Left kidney (tissue), 2 donors: Measurements from ENCODE around the gene ADIPOR2. TPM values are rescaled to one million over a fixed set of nuclear protein-coding genes. Genes with fewer than 3 reads are reported as not detected.
"Not testable (repeated sequence)": the region's sequence is repeated elsewhere in the genome, so short reads cannot be mapped to it uniquely, and the experiment has no call there.

Source experiments
- DNase-seq: peaks from one replicate; pipeline ENCODE4 v3.0.0-alpha.2; 2013
- polyA plus RNA-seq: library from polyadenylated mRNA; unstranded; fragments of 120-200 nt; gene quantifications from one replicate; pipeline ENCODE4 v1.2.1, GENCODE V29; 2013; ENCODE audit not compliant: insufficient read length

Gene ADIPOR2
- polyA plus RNA-seq, 1 donor, result 49.2 TPM

DNA sequence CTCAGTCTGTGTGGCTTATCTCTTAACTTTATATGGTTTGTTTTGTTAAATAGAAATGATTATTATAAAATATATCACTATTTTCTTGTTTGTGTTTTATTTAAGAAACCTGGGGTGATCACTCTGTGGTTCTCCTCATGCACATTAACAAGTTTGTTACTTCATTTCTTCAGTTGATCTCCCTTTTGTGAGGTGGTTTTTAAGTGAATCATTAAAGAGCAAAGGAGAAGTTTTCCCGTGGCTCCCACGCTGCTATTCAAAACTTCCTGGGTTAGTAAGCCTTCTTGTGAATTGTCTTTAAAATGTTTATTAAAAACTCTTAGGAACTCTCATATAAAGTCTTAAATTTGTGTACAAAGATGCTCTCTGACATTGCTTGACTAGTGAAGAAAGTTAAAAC is 11.8 kb downstream of the ADIPOR2 start:
- DNase-seq, result no peak

DNA sequence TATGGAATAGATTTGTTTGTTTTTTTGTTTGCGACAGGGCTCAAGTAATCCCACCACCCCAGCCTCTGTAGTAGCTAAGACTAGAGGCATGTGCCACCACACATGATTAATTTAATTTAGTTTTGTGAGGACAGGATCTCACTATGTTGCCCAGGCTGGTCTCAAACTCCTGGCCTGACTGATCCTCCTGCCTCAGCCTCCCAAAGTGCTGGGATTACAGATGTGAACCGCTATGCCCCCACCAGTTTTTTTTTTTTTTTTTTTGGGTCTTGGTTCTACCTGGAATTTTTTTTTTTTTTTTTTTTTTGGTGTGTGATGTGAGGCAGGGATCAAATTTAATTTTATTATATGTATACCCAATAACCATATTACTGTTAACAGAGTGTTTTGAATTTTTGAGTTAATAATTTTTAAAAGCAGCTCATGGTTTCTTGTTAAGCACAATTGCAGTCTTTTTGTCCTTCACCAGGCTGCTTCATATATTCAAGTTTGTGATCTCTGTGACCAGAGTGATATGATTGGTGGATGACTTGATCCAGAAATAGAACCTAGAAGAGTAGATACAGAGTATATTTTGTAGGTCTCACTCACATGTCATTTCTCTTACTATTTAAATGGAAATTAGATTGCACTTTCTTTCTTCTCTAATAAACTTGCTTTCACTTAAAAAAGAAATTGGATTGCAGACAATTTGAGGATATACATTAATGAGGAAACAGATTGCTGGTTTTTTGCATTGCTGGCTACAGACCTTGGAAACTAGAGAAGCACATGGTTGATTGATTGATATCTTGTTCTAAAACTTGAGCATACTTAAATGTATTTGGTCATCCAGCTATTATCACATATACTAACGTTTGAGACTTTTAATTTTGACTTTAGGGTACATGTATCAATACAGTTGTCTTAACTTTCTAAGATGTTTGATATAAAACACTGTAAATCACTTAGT is 13.2 kb downstream of the ADIPOR2 start:
- DNase-seq, result no peak

DNA sequence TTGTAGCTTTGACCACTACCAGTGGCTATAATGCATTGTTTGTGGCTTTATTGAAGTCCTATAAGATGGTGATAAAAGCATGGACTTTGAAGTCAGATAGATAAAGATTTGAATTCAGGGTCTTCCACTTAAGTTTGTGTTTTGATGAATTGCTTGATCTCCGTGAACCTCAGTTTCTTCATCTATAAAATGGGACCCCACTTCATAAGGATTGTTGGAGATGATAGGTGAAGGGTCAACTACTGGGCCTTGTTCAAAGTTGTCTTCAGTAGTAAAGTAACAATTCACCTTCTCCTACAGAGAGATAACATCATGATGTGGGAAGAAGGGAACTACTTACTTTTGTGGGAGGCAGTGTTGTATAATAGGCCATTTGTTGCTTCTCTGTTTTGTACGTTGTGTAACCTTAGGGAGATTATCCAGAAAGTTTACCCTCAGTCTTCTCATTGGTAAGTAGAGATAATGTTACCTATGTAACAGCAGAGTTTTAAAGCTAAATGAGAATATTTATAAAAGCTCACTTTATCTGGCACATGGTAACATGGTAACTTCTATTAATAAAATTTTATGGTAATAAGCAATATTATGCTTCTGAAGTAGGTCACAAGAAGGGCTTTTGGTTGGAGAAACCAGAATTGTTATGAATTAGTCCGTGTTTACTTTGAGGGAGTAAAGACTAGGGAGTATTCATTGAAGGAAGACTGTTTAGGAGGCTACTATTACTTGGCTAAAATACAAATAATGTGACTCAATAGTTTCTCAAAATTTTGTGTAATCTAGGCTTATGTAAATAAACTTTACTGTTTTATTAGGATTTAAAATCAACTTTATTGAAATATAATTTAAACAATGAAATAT is 15.1 kb downstream of the ADIPOR2 start:
- no peak for DNase-seq

DNA sequence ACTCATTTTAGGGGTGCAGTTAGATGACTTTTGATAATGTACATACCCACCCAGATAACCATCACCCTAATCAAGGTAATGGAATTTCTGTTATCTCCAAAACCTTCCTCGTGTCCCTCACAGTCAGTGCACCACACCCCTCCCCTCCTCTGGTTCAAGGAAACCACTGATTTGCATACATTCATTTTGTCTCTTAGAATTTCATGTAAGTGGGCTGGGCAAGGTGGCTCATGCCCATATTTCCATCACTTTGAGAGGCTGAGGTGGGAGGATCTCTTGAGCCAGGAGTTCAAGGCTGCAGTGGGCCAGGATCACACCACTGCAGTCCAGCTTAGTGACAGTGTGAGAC is 15.7 kb downstream of the ADIPOR2 start:
- no peak for DNase-seq

DNA sequence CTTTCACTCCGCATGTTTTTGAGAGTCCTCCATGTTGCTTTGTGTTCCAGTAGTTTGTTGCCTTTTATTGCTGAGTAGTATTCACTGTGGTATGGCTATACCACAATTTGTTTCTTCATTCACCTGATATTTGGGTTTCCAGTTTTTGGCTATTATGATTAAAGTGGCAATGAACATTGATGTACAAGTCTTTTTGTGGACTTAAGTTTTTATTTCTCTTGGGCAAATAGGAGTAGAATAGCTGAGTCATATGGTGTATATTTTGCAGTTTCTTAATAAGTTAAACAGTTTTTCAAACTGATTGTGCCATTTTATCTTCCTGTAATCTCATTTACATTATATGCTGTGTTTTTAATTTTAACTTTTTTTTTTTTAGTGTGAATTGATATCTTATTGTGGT is 16.2 kb downstream of the ADIPOR2 start:
- no peak for DNase-seq

DNA sequence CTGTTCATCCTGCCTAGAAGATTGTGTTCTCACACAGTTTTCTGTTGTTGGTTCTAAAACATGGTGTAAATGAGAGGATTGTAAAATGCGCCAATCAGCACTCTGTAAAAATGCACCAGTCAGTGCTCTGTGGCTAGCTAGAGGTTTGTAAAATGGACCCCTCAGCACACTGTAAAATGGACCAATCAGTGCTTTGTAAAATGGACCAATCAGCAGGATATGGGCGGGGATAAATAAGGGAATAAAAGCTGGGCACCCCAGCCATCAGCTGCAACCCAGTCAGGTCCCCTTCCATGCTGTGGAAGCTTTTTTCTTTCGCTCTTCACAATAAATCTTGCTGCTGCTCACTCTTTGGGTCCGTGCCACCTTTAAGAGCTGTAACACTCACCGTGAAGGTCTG is 19.1 kb downstream of the ADIPOR2 start:
- not testable (repeated sequence) for DNase-seq

DNA sequence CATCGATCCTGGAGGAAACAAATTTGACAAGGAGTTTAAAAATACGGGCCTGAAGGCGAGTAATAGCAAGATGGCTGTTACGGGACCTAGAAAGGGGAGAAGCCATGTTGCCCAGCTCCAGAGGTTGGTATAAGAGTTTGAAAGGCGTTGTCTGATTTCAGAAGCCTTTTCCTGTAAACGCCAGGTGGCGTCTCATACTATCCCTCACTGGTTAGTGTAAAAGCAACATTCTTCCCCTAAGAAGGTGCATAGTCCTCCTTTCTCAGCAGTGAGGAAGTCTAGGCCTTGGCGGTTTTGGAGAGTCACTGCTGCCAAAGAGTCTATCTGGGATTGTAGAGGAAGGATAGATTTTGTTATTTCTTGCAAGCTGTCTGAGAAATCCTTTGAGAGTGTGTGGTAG is 20.0 kb downstream of the ADIPOR2 start:
- DNase-seq, result not testable (repeated sequence)

DNA sequence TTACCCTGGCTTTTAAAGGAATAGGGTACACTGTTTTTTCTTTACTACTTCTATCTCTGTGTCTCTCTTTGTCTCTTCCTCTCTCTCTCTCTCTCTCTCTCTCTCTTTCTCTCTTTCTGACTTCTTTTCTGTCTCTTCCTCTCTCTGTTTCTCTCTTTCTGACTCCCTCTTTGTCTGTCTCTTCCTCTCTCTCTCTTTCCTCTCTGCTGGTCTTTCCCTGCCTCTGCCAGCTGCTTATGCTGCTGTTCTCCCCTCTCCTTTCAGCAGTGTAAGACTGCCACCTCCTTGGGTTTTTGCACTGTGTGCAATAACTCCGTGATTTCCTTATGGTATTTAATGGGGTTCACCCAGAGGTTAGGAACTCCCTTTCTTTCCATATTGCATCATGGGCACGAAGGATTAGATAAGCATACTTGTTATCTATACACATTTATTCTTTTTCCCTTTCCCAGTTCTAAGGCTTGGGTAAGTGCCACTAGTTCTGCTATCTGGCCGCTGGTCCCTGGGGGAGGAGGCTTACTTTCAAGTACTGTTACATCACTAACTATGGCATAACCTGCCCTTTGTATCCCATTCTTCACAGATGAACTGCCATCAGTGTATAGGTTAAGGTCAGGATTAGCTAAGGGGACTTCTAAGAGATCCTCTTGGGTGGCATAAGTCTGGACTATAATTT is 20.8 kb downstream of the ADIPOR2 start:
- not testable (repeated sequence) for DNase-seq

DNA sequence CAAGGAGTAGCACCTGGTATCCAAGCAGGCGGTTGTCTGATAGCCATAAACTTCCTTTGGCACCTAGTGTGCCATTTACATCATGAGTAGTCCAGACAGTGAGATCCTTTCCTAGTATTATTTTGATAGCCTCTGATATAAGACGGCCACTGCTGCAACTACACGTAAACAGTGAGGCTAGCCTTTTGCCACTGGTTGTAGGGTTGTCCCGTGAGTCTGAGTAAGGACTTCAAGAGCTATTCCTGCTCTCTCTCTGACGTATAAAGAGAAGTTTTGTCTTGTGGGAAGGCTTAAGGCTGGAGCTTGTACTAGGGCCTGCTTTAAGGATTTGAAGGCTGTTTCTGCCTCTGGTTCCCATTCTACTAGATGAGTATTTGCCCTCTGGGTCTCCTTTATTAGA is 21.4 kb downstream of the ADIPOR2 start:
- not testable (repeated sequence) for DNase-seq

DNA sequence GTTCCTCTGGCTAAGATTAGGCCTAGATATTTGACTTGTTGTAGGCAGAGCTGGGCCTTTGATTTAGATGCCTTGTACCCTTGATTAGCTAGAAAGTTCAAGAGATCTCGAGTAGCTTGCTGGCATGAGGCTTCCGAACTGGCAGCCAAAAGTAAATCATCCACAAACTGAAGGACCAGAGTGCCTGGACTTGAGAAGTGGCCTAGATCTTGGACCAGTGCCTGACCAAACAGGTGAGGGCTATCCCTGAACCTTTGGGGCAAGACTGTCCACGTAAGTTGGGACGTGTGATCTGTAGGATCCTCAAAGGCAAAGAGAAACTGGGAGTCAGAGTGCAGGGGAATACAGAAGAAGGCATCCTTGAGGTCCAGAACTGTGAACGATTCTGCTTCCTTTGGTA is 22.0 kb downstream of the ADIPOR2 start:
- DNase-seq, result not testable (repeated sequence)

DNA sequence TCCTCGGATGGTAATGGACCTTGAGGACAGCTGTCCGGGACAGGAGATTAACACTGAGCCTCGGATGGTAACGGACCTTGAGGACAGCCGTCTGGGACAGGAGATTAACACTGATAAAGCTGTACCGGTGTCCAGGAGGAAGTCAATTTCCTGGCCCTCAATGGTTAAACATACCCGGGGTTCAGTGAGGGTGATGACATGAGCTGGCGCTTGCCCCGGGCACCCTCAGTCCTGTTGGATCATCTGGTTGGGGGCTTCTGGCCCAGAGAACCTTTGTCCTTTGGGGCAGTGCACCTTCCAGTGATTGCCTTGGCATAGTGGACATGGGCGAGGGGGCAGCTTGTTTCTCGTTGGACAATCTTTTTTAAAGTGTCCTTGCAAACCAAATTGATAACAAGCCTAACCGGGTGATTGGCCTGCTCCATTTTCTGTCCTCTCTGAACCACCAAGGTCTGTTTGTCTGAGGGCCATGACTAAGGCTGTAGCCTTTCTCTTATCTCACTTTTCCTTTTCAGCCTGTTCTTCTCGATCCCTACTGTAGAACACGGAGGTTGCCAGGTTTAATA is 23.0 kb downstream of the ADIPOR2 start:
- DNase-seq, result not testable (repeated sequence)

DNA sequence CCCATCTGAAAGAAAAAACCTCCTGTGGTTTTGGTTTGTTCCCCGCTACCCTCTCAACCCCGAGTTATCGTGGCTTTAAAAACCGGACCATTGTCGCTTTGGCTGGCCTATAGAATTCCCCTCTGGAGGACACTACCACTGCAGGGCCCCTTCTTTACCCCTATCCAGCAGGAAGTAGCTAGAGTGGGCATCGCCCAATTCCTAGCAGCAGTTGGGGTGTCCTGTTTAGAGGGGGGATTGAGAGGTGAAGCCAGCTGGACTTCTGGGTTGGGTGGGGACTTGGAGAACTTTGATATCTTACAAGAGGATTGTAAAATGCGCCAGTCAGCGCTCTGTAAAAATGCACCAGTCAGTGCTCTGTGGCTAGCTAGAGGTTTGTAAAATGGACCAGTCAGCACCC is 24.6 kb downstream of the ADIPOR2 start:
- DNase-seq, result not testable (repeated sequence)

DNA sequence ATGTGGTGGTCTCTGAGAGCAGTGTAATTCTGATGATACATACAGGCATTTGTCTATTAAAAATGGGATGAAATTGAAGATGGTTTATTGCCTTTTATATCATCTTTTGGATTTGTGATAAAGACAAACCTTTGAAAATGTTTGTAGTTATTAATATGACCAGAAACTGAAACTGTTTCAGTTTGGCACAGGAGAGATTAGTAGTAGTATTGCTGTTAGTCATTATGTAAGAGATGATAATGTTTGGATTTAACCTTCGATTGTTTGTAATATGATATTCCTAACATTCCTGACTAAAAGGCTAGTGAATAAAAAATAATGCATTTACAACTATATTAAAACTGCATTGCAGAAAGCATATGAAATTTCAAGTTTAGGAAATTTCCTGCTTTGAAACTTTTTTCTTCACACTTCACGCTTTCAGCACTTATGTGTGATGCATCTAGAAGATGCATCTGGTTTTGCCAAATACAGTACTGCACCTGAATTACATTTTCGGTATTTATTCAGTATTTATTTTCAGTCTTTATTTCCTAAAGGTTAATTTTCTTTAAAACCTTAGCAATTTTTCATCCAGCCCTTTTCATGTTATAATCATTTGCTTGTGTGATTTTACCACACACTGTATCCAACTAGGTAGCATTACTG is 25.5 kb downstream of the ADIPOR2 start:
- no peak for DNase-seq

DNA sequence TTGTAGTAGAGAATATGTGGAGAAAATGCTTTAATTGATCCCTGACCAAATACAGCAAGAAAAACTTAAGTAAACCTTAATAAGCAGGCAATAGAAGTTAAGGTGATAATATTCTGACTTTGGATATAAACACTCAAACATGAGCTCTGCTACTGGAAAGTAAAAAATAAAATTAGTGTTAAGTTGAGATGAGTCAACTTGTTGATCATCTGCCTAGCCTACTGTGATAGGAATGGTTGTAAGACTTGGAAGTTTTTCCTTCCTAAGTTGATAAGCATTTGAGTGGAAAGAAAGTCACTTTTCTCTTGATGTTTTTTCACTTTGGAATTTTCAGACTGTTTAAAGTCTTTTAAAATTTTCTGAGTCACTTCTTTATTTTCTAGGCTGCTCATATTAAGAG is 26.0 kb downstream of the ADIPOR2 start:
- DNase-seq, result no peak

DNA sequence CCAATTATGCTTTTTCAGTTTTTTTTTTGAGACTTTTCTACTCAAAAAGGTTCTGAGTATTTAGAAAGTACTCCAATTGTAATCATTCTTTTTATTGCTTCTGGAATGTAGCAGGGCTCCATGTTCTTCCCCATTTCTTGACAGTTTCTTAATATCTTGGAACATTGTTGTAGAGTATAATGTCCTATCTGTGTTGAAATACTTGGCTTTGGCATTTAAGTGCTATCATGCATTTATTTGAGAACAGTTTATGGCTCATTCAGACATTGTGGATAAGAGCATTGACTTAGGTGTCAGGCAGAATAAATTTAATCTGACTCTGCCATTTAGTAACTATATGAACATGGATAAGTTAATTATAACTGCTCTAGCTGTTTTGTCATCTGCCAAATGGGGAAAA is 28.3 kb downstream of the ADIPOR2 start:
- no peak for DNase-seq

DNA sequence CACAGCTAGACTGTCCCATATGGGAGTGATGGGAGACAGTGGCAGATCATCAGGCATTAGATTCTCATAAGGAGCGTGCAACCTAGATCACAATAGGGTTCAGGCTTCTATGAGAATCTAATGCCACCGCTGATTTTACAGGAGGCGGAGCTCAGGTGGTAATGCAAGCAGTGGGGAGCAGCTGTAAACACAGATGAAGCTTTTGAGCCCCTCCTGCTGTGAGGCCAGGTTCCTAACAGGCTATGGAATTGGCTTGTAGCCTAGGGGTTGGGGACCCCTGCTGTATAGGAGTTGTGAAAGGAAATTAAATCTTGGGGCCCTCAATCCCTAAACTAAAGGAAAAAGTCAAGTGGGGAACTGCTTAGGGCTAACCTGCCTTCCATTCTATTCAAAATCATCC is 29.6 kb downstream of the ADIPOR2 start:
- no peak for DNase-seq

DNA sequence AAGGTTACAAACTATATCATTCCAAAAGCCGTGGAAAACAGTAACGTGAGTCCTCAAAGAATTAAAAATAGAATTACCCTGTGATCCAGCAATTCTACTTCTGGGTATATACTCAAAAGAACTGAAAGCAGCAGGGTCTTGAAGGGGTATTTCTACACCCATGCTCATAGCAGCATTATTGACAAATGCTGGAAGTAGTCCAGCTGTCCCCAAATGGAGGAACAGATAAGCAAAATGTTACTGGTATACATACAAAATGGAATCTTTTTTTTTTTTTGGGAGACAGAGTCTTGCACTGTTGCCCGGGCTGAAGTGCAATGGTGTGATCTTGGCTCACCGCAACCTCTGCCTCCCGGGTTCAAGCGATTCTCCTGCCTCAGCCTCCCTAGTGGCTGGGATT is 32.9 kb downstream of the ADIPOR2 start:
- DNase-seq, result no peak

DNA sequence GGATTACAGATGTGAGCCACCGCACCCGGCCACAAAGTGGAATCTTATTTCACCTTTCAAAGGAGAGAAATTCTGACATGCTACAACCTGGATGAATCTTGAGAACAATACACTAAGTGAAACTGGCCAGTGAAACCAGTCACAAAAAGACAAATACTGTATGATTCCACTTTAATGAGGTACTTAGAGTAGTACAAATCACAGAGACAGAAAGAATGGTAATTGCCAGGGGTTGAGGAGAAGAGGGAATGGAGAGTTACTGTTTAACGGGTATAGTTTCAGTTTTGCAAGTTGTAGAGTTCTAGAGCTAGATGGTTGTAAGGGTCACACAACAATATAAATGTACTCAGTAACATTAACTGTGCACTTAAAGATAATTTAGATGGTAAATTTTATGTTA is 33.4 kb downstream of the ADIPOR2 start:
- DNase-seq, result no peak

DNA sequence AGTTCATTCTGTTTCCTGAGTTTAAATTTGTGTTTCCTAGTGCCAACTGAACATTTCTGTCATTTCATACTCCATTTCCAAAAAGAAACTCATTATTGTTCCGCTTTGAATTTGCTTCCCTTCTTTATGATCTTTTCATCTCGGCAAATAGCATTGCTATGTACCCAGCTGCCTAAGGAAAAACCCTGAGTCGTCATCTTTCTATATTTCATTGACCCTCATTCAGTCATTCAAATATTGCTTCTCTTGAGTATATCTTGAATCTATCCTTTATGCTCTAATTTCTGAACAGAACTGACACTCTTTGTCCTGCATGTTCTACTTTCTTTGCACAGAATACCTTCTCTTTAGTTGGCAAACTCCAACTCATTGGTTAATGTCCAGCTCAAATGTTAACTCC is 35.9 kb downstream of the ADIPOR2 start:
- DNase-seq, result no peak

DNA sequence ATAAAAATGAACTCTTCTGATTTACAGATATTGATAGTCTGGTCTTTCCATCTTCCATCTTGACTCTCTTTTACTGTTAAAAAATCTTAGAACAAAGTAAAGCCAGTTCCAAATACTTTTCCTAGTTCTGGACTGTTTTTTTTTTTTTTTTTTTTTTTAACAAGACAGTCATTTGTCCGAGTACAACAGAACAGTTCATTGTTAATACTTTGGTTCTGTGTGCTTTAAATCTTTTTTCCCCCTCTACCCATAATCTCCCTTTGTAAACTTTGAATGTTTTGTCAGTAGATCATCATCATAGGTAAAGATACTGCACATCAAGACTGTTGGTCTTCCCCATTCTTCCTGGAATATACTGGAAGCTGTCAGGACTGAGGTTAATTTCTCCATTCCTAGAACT is 38.0 kb downstream of the ADIPOR2 start:
- no peak for DNase-seq

DNA sequence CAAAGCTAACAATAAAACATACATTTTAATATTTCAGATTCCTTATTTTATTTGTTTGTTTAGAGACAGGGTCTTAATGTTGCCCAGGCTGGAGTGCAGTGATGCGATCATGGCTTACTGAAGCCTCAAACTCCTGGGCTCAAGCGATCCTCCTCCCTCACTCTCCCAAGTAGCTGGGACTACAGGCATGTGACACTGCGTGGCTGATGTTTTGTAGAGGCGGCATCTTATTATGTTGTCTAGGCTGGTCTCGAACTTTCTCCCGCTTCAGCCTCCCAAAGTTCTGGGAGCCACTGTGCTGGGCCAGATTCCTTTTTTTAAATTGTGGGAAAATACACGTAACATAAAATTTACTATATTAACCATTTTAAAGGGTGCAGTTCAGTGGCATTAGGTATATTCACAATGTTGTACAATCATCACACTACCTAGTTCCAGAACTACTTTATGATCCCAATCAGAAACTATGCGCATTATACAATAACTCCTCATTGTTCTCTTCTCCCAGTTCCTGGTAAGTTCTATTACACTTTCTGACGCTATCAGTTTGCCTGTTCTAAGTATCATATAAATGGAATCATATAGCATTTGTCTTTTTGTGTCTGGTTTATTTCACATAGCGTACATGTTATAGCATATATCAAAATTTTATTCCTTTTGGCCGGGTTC is 40.3 kb downstream of the ADIPOR2 start:
- DNase-seq, result no peak
